ENCODE measurements around the gene JMJD4. TPM values are rescaled to one million over a fixed set of nuclear protein-coding genes. Genes with fewer than 3 reads are reported as not detected.
A peak's percentile ranks its signal among the peaks of the same experiment; 100 is the strongest.

The JMJD4 gene
- total RNA-seq, 3 donors from 2014 or later, result 11.7 to 27.2 (median 21.0) TPM

GRCh38 chr1:227746676-227747075 is 11.6 kb upstream of the JMJD4 start:
- Histone ChIP-seq H3K4me3 (no peak overlapping the region), H3K27ac (peak overlapping the region in 1 of 2 donors; percentile 58), H3K36me3 (no peaks in the 10 kb centered on the region), H3K4me1 (no peaks in the 10 kb centered on the region), H3K9me3 (no peaks in the 10 kb centered on the region), H3K27me3 (no peaks in the 10 kb centered on the region)
- TF ChIP-seq POLR2A (IDR thresholded peaks at IDR 0.05) (no peak), POLR2AphosphoS5 (IDR thresholded peaks at IDR 0.05) (no peak), CTCF (IDR thresholded peaks at IDR 0.05) (no peak)
- intact Hi-C loops (cut with DNase I; ENCODE audit: low total_unique reads), result no loop called here
- DNase-seq (ENCODE audit: low spot score in 2 of 2), result no peak

- H3K36me3 ChIP-seq, result no peaks in the 10 kb centered on the region
- no peak for DNase-seq (ENCODE audit: low spot score in 2 of 2)
- H3K27ac ChIP-seq, result peak overlapping the region in 1 of 2 donors; percentile 58
- no peaks in the 10 kb centered on the region for H3K9me3 ChIP-seq
- H3K4me1 ChIP-seq, result no peaks in the 10 kb centered on the region
- no peak overlapping the region for H3K4me3 ChIP-seq
- H3K27me3 ChIP-seq, result no peaks in the 10 kb centered on the region
- no peak for TF ChIP-seq CTCF (IDR thresholded peaks at IDR 0.05)
- intact Hi-C loops (cut with DNase I; ENCODE audit: low total_unique reads), result no loop called here
Observed at GRCh38 chr1:227745568-227746265, 10.6 kb upstream of the JMJD4 start.

- no peak for DNase-seq (ENCODE audit: low spot score in 2 of 2)
- TF ChIP-seq POLR2AphosphoS5 (IDR thresholded peaks at IDR 0.05) (no peak), POLR2A (IDR thresholded peaks at IDR 0.05) (no peak), CTCF (IDR thresholded peaks at IDR 0.05) (no peak)
- H3K4me3 ChIP-seq, result no peak overlapping the region
- H3K4me1 ChIP-seq, result no peaks in the 10 kb centered on the region
- peak overlapping the region; percentile 36 to 72 for H3K27ac ChIP-seq
- intact Hi-C loops (cut with DNase I; ENCODE audit: low total_unique reads), result no loop called here
- H3K36me3 ChIP-seq, result no peaks in the 10 kb centered on the region
- no peaks in the 10 kb centered on the region for H3K27me3 ChIP-seq
- H3K9me3 ChIP-seq, result no peaks in the 10 kb centered on the region
Observed at GRCh38 chr1:227744668-227745067, 9.6 kb upstream of the JMJD4 start.

- Histone ChIP-seq H3K27me3 (no peaks in the 10 kb centered on the region), H3K9me3 (no peaks in the 10 kb centered on the region), H3K36me3 (no peaks in the 10 kb centered on the region), H3K4me3 (no peak overlapping the region), H3K27ac (no peak overlapping the region), H3K4me1 (no peaks in the 10 kb centered on the region)
- intact Hi-C loops (cut with DNase I; ENCODE audit: low total_unique reads), result no loop called here
- TF ChIP-seq CTCF (IDR thresholded peaks at IDR 0.05), result no peak
- TF ChIP-seq POLR2AphosphoS5 (IDR thresholded peaks at IDR 0.05), result no peak
- TF ChIP-seq POLR2A (IDR thresholded peaks at IDR 0.05), result no peak
- DNase-seq (ENCODE audit: low spot score in 2 of 2), result no peak
Observed at GRCh38 chr1:227742738-227743715, 7.9 kb upstream of the JMJD4 start.
